ENCODE data around the gene RLBP1.

DNA sequence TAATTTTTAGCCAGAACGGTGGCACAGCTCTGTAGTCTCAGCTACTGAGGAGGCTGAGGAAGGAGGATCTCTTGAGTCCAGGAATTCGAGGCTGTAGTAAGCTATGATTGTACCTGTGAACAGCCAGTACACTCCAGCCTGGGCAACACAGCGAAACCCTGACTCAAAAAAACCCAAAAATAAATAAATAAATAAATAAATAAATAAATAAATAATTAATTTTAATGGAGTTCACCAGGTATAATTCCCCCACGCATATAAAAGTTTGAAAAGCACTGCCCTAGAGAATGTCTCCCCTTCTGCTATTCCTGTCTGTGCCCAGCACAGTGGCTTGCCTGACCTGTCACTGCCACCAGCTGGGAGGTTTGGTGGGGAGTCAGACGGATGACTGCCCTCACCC lies 4.2 kb upstream of the RLBP1 start:
- no peak for TF ChIP-seq EZH2 (IDR thresholded peaks at IDR 0.05; ENCODE audit: insufficient read depth, poor library complexity, severe bottlenecking)
- TF ChIP-seq EZH2phosphoT487 (IDR thresholded peaks at IDR 0.05; ENCODE audit: insufficient read depth, low read depth) = no peak

Measured in GM23248 (cell line).